Stimulated activated naive CD4-positive, alpha-beta T cell (primary cell): Measurements from ENCODE around the gene MRM3.
"Not testable (repeated sequence)": the region's sequence is repeated elsewhere in the genome, so short reads cannot be mapped to it uniquely, and the experiment has no call there.

ENCODE experiments used
- DNase-seq, 6 experiments: peaks; one replicate each; lab custom pipeline; 2025; lab: John Stamatoyannopoulos, UW

Gene MRM3

DNA sequence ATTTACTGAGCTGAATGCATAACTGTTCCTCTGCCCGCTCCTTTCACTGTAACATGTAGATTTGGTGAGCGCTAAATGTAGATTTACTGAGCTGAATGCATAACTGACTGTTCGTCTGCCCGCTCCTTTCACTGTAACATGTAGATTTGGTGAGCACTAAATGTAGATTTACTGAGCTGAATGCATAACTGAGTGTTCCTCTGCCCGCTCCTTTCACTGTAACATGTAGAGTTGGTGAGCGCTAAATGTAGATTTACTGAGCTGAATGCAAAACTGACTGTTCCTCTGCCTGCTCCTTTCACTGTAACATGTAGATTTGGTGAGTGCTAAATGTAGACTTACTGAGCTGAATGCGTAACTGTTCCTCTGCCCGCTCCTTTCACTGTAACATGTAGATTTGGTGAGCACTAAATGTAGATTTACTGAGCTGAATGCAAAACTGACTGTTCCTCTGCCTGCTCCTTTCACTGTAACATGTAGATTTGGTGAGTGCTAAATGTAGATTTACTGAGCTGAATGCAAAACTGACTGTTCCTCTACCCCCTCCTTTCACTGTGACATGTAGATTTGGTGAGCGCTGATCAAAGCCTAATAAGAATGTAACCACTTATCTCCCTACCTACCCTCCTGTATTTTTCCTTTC lies 26.7 kb upstream of the MRM3 start:
- DNase-seq = not testable (repeated sequence)

DNA sequence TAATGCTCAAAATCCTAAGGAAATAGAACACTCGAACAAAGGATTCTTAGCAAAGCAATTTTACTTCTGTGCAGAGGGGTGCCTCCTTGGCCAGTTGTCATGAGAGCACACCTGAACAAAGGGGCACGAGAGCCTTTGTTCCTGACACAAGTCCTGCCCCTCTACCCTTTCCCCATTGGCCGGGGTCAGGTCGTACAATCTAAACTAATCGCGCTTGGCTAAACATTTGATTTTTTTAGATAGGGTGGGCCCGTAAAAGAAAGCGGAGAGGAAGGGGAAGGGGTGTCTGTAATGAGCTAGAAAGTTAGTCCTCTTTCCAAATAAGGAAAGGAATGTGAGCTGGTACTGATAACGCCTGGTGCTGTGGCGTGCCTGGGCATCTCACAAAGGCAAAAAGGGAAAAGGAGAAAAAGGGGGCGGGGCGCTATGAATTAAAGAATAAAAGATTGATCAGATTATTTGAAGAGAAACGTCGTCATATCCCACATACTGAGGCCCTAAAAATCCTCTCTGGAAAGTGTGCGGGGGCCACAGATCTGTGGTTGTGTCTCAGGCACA lies 26.1 kb upstream of the MRM3 start:
- DNase-seq = not testable (repeated sequence)

DNA sequence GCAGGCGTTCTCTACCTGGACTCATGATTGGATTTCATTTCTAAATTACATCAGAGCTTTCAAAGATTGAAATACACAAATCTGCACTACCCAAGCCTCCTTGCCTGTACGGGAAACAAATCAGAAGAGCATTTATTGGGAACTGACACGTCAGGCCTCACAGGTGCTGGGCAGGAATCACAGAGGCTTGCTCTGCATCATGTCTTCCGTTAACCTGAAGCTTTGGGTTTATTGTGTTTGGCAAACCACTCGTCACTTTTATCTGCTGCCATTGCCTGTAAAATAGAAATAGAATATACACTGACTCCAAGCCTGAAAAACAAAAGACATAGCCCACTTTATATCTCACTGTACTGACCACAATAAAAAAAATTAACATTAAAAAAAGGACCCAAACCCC lies 22.2 kb upstream of the MRM3 start:
- DNase-seq = no peak

- DNase-seq = no peak
Measured at GRCh38 chr17:760371-760770, 21.8 kb upstream of the MRM3 start.

DNA sequence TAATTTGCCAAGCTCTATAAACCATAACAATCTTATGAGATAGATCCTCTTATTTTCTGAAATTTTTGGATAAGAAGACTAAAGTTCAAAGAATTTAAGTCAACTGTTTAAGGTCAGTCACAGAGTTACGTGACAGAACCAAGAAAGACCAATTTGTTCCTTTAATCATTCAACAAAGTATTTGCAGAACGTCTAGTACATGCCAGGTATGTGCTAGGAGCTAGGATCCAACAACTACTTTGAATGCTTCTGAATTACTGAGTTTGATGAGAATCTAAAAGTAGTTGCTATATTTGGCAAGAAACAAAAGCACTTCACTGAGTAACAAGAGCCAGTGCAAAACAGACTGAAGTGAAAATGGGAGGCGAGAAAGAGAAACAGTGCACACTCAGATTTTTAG lies 15.1 kb upstream of the MRM3 start:
- DNase-seq = no peak

DNA sequence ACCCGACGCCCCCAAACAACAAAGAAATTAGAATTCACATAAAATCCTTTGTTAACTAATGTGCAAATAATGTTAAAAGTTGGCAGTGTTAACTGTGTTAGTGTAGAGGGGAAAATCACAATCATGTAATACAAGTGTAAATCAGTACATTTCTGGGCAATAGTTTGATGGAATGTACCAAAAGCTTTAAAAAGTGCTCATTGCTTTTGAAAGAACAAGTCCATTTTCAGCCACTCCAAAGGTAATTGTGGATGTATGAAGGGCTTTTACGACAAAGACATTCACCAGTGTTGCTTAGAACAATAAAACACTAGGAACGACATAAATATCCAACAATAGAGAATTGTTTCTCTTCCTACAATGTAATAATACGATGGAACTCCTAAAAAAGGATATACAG lies 9.1 kb upstream of the MRM3 start:
- DNase-seq = no peak

GRCh38 chr17:773467-774312 lies 8.5 kb upstream of the MRM3 start:
- no peak for DNase-seq

DNA sequence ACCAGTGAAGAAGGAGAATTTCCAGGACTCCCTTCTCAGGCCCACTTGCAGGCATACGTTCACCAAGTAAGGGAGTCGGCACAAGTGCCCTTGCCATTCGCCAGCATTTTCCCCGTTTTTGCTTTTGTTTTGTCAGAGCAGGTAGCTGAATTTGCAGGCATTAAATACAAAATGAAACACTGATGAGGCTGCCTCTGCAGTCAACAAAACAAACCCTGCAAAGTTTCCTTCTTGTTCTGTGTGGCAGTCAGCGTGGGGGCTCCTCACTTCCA lies 7.9 kb upstream of the MRM3 start:
- DNase-seq = no peak

- no peak for DNase-seq
Measured at GRCh38 chr17:778096-778495, 4.1 kb upstream of the MRM3 start.

DNA sequence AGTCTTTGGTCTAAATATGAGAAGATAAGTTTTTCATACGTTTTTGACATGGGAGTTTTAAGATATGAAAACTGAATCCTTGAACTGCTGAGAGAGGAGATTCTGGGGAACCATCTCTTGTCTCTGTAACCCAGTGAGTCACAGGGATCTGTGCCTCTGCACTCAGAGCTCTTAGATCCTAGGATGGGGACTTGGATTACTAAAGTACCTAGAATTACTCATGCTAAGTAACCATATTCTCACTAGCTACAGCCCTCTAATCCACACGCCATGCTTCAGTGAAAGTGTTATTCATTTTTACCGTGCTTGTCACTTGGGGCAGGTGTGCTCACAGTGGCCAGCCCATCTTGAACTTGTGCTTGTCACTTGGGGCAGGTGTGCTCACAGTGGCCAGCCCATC lies 2.0 kb downstream of the MRM3 start:
- no peak for DNase-seq

- DNase-seq = not testable (repeated sequence)
Measured at GRCh38 chr17:785901-786300, 3.7 kb downstream of the MRM3 start.

GRCh38 chr17:787641-788221 lies 5.6 kb downstream of the MRM3 start:
- no peak for DNase-seq

GRCh38 chr17:788551-788950 lies 6.4 kb downstream of the MRM3 start:
- no peak for DNase-seq

GRCh38 chr17:789160-789840 lies 7.1 kb downstream of the MRM3 start:
- DNase-seq = no peak

GRCh38 chr17:789931-790873 lies 8.0 kb downstream of the MRM3 start:
- not testable (repeated sequence) for DNase-seq

- not testable (repeated sequence) for DNase-seq
Measured at GRCh38 chr17:790874-791247, 8.7 kb downstream of the MRM3 start.

DNA sequence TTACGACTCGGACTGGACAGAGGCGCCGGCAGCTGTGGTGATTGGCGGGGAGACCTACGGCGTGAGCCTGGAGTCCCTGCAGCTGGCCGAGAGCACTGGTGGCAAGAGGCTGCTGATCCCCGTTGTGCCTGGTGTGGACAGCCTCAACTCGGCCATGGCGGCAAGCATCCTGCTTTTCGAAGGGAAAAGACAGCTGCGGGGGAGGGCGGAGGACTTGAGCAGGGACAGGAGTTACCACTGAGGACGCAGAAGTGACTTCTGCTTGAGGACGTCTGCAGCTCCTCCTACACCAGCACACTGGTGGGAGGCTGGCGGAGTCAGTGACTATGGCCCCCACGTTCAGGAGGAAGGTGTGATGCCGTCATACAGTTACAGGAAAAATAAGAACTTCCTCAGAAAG lies 9.7 kb downstream of the MRM3 start:
- DNase-seq = no peak

DNA sequence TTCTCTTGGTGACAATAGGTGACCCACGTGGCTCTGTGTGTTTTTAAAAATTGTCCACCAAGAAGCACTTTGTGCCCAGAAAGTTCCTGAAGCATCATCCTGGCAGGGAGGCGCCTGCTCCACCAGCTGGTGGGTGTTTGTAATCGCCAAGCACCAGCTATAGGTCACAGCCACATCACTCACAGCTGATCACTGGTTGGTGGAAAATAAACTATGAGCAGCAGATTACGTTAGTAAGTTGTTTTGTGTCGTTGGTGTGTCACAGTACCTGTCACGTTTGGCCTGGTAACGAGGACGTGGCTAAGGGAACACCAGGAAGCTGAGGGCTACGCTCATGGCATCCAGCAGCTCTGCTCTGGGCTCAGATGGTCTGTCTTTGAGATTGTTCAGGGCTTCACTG lies 10.1 kb downstream of the MRM3 start:
- no peak for DNase-seq

DNA sequence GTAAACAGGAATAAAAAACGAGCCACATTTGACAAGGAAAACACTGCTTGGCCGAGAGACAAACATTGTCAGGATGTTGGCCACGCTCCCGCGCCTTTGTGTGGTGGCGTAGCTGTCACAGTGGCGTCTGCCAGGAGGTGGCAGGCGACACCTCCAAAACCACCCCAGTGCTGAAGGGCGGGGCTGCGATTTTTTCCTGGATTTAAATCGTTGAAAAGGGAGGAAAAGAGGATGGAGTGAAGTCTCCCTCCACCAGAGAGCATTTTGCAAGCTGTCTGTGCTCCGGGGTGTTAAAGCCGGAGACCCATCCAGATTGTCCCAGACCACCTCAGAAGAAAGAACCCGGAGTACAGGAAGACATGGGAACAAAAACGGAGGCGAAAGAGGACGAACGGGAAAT lies 12.7 kb downstream of the MRM3 start:
- peak; percentile 10 to 36 (median 28) for DNase-seq

- DNase-seq = no peak
Measured at GRCh38 chr17:795276-795675, 13.1 kb downstream of the MRM3 start.

DNA sequence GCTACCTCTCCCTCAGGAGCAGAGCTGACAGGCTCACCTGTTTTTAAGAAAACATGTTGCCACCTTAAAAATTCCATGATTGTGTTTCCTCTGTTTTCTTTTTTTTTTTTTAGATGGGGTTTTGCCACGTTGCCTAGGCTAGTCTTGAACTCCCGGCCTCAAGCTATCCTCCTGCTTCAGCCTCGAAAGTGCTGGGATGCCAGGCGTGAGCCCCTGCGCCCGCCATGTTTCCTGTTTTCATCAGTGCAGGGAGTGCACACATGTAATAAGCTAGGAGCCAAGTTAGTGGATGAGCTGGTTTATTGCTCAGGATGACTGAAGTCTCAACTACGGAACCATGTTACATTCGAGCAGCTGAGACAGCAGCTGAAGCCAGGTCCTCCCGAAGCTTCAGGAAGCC lies 13.6 kb downstream of the MRM3 start:
- DNase-seq = no peak

DNA sequence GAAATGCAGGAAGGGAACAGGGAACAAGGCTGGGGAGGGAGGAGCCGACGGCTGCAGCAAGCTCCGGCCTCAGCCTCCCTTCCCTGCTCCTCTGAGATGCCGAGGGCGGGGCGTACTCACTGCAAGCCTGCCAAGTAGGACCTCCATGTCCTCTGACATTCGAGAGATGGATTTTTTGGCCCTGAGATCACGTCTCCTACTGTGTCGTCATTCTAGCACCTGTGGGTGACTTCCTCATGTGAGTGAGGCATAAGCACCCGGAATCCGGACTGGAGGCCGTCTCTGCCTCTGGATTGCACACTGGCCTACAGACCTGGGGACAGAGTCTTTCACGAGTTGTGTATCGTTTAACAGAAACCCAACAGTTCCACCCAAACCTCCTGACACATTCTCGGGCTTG lies 14.5 kb downstream of the MRM3 start:
- DNase-seq = no peak
